ENCODE data around the gene HELB.

HELB gene

GRCh38 chr12:66367015-66367667, 64.8 kb downstream of the HELB start:
- no peak for DNase-seq

GRCh38 chr12:66371982-66372381, 69.7 kb downstream of the HELB start:
- DNase-seq: no peak

DNA sequence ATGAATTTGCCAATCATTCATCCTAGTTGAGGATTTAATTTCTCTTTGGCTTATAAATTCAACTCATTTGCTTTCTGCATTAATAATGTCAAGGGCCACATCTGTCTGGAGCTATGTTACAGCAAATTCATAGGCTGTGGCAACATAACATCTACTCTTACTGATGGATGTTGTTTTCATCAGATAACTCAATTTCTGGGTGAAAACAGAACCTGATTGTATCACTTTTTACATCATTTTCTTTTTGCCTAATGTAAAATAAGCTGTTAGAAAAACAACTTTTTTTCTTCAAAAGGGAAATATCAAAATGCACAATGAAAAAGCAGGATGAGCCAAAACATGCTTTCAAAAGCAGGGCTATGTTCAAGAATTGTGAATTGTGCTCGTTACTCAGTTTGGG, 73.3 kb downstream of the HELB start:
- no peak for DNase-seq

GRCh38 chr12:66379616-66380015, 77.3 kb downstream of the HELB start:
- DNase-seq: no peak

- DNase-seq: no peak
Observed at GRCh38 chr12:66380769-66381535, 78.7 kb downstream of the HELB start.

GRCh38 chr12:66387117-66387516, 84.8 kb downstream of the HELB start:
- no peak for DNase-seq

Measured in hematopoietic multipotent progenitor cell treated with erythropoietin and hydrocortisone succinate and interleukin-3 and kit ligand, for 8 days (in vitro differentiated cells).